ENCODE data around the gene TOM1L2.

TOM1L2 gene

GRCh38 chr17:17798010-17798556 is 174.1 kb downstream of the TOM1L2 start:
- no peak for DNase-seq

GRCh38 chr17:17797119-17797809 is 174.9 kb downstream of the TOM1L2 start:
- no peak for DNase-seq

- no peak for DNase-seq
Observed at GRCh38 chr17:17796787-17797061, 175.5 kb downstream of the TOM1L2 start.

DNA sequence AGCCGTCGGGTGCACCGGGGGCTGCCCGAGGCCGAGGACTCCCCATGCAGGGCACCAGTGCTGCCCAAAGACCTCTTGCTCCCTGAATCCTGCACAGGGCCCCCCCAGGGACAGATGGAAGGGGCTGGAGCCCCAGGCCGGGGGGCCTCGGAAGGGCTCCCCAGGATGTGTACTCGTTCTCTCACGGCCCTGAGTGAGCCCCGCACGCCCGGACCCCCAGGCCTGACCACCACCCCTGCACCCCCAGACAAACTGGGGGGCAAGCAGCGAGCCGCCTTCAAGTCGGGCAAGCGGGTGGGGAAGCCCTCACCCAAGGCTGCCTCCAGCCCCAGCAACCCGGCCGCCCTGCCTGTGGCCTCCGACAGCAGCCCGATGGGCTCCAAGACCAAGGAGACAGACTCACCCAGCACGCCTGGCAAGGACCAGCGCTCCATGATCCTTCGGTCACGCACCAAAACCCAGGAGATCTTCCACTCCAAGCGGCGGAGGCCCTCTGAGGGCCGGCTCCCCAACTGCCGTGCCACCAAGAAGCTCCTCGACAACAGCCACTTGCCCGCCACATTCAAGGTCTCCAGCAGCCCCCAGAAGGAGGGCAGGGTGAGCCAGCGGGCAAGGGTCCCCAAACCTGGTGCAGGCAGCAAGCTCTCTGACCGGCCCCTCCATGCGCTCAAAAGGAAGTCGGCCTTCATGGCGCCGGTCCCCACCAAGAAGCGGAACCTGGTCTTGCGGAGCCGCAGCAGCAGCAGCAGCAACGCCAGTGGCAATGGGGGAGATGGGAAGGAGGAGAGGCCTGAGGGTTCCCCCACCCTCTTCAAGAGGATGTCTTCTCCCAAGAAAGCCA is 176.0 kb downstream of the TOM1L2 start:
- no peak for DNase-seq

DNA sequence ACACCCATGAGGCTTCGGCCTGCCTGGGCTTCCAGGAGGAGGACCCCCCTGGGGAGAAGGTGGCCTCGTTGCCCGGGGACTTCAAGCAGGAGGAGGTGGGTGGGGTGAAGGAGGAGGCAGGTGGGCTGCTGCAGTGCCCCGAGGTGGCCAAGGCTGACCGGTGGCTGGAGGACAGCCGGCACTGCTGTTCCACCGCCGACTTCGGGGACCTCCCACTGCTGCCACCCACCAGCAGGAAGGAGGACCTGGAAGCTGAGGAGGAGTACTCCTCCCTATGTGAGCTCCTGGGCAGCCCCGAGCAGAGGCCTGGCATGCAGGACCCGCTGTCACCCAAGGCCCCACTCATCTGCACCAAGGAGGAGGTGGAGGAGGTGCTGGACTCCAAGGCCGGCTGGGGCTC is 176.9 kb downstream of the TOM1L2 start:
- DNase-seq, result no peak

DNA sequence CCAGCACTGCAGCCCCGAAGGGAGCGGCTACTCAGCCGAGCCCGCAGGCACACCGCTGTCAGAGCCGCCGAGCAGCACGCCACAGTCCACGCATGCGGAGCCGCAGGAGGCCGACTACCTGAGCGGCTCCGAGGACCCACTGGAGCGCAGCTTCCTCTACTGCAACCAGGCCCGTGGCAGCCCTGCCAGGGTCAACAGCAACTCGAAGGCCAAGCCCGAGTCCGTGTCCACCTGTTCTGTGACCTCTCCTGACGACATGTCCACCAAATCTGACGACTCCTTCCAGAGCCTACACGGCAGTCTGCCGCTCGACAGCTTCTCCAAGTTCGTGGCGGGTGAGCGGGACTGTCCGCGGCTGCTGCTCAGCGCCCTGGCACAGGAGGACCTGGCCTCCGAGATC is 177.8 kb downstream of the TOM1L2 start:
- no peak for DNase-seq

Data from GOT3 (cell line).